Kidney (tissue), 14 donors: ENCODE data around the gene PABPN1. TPM values are rescaled to one million over a fixed set of nuclear protein-coding genes. Genes with fewer than 3 reads are reported as not detected.

ENCODE experiments used
- DNase-seq, 5 donors: peaks; one replicate each; pipeline ENCODE4 v3.0.0-alpha.2; 2013 to 2020
- FAIRE-seq: peaks from 2 replicates; lab custom pipeline; 2012; peaks lifted over from hg19 to GRCh38; lab: Jason Lieb, UNC
- H3K27ac ChIP-seq, 2 donors: one replicate each; pipeline ENCODE4 v1.7.0; 2013; ENCODE audit warnings: low read depth in 2 of 2, low read length in 2 of 2, inconsistent platforms in 1 of 2
- H3K27me3 ChIP-seq: one replicate; pipeline ENCODE4 v1.7.1; 2013; ENCODE audit warnings: low read length, inconsistent platforms; ENCODE audit not compliant: control insufficient read depth, insufficient read depth
- H3K36me3 ChIP-seq, 3 donors: one replicate each; pipeline versions ENCODE4 v1.7.0 to v1.7.1; 2013; ENCODE audit warnings: low read length in 3 of 3, control low read depth in 1 of 3, inconsistent platforms in 1 of 3; ENCODE audit not compliant: insufficient read depth in 3 of 3, control insufficient read depth in 2 of 3
- H3K4me1 ChIP-seq, 3 donors: one replicate each; pipeline versions ENCODE4 v1.7.0 to v1.7.1; 2013; ENCODE audit warnings: low read length in 3 of 3, inconsistent platforms in 1 of 3, low read depth in 1 of 3; ENCODE audit not compliant: control insufficient read depth in 2 of 3, insufficient read depth in 2 of 3
- H3K4me3 ChIP-seq, 3 donors: one replicate each; pipeline versions ENCODE4 v1.7.0 to v1.8.1; 2013; ENCODE audit warnings: low read length in 3 of 3, control low read depth in 1 of 3, inconsistent platforms in 1 of 3
- H3K9ac ChIP-seq, 3 donors: one replicate each; pipeline versions ENCODE4 v1.7.0 to v1.7.1; 2013; ENCODE audit warnings: low read length in 3 of 3, control low read depth in 1 of 3, inconsistent platforms in 1 of 3
- H3K9me3 ChIP-seq, 3 donors: one replicate each; pipeline versions ENCODE4 v1.7.0 to v1.7.1; 2013; ENCODE audit warnings: low read length in 3 of 3, control low read depth in 1 of 3, inconsistent platforms in 1 of 3; ENCODE audit not compliant: control insufficient read depth in 2 of 3, insufficient read depth in 1 of 3
- intact Hi-C: fragments of 100-400 bp; cut with DNase I; formaldehyde crosslinking; loops from one replicate; pipeline ENCODE4 v1.11.1; 2022
- polyA plus RNA-seq: library from polyadenylated mRNA; stranded (reverse); fragments of 350-450 nt; fragmentation: Illumina TruSeq; extraction: RNeasy Lipid Tissue Mini Kit (QIAGEN cat#74804); gene quantifications from one replicate; pipeline ENCODE4 v1.2.3, GENCODE V29; 2014; ENCODE audit warnings: low read depth, low replicate concordance; ENCODE audit not compliant: insufficient read depth
- total RNA-seq: library from RNA; stranded (reverse); fragmentation: NEBNext Ultra II Directional; extraction: Animal tissue kit (Norgen Biotek cat#: 25700); gene quantifications from one replicate; pipeline ENCODE4 v1.2.1, GENCODE V29; 2021
- TF ChIP-seq, protein P1 (sequence below): IDR thresholded peaks from 3 replicates; pipeline ENCODE4 v1.5.1; 2012; ENCODE audit warnings: mild to moderate bottlenecking, moderate library complexity, borderline replicate concordance; ENCODE audit not compliant: insufficient read depth; ENCODE audit errors: extremely low read depth
- donor health status: control.
- donor health status: control.
- donor health status: control.
- donor health status: control.
- donor health status: control.
- donor health status: DM: yes; HTN: yes; CAD: no.
- donor health status: Normal renal cell carcinoma (clear cell type).

The PABPN1 gene
- total and polyA plus RNA-seq, 2 donors from 2014 or later = 140 to 145 TPM

- Histone ChIP-seq H3K4me3 (peak overlapping the region; percentile 1 to 67 (median 51)), H3K4me1 (peaks cover 0 to 5% (median 3%) of the 10 kb centered on the region in 3 donors), H3K36me3 (no peaks in the 10 kb centered on the region), H3K27ac (peak overlapping the region in 1 of 2 donors; percentile 72), H3K9me3 (no peaks in the 10 kb centered on the region), H3K27me3 (no peaks in the 10 kb centered on the region), H3K9ac (peak overlapping the region; percentile 6 to 60 (median 40))
- FAIRE-seq (no peak), DNase-seq (peak; percentile 48 to 74 (median 65))
- intact Hi-C loops = no loop called here
- TF ChIP-seq, protein P1, sequence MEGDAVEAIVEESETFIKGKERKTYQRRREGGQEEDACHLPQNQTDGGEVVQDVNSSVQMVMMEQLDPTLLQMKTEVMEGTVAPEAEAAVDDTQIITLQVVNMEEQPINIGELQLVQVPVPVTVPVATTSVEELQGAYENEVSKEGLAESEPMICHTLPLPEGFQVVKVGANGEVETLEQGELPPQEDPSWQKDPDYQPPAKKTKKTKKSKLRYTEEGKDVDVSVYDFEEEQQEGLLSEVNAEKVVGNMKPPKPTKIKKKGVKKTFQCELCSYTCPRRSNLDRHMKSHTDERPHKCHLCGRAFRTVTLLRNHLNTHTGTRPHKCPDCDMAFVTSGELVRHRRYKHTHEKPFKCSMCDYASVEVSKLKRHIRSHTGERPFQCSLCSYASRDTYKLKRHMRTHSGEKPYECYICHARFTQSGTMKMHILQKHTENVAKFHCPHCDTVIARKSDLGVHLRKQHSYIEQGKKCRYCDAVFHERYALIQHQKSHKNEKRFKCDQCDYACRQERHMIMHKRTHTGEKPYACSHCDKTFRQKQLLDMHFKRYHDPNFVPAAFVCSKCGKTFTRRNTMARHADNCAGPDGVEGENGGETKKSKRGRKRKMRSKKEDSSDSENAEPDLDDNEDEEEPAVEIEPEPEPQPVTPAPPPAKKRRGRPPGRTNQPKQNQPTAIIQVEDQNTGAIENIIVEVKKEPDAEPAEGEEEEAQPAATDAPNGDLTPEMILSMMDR = no peak
Measured at GRCh38 chr14:23364164-23365035, 43.1 kb downstream of the PABPN1 start.

- DNase-seq = peak; percentile 33 to 81 (median 62)
- H3K36me3 ChIP-seq = no peaks in the 10 kb centered on the region
- TF ChIP-seq, protein P1 = no peak
- H3K9ac ChIP-seq = peak within 1 kb of the TSS; percentile 29 to 60 (median 55)
- FAIRE-seq = no peak
- H3K9me3 ChIP-seq = no peaks in the 10 kb centered on the region
- peak within 1 kb of the TSS; percentile 64 to 76 for H3K27ac ChIP-seq
- intact Hi-C loops = no loop called here
- peak within 1 kb of the TSS; percentile 1 to 67 (median 55) for H3K4me3 ChIP-seq
- no peaks in the 10 kb centered on the region for H3K27me3 ChIP-seq
- peaks cover 0 to 5% (median 3%) of the 10 kb centered on the region in 3 donors for H3K4me1 ChIP-seq
Measured at GRCh38 chr14:23365036-23365731, 43.9 kb downstream of the PABPN1 start, which contains the start of gene EFS. Gene EFS (minus strand): TSS chr14:23365172. CDS start chr14:23365025, 147 bp downstream.

DNA sequence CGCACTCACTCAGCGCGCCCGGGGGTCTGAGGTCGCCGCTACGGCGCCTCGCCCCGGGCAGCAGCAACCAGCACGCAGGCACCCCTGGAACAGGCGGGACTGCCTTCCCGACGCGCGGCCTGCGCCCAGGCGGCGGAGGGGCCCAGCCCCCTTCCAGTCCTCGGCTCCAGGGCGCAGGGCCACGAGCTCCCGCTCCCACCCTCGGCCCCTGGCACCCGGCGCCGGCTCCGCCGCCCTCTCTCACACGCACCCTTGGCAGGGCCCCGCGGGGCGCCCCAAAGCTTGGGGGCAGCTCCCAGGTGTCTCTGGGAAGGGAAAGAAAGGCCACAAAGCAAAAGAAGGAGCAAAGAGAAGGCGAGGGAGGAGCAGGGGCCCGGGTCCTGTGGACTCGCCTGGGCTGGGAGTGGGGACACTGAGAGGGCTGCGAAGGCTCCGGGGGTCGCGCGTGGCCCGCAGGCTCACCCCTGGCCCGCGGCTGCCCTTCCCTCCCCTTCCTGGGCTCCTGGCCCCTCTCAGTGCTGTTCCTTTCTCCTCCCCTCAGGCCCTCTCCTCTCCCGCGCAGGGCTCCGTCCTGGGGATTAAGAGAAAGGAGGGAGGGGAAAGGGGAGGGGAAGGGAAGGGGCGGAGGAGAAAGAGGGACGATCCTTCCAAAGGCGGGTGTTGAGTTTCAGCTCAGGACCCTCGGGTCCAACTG lies 44.6 kb downstream of the PABPN1 start:
- Histone ChIP-seq H3K4me3 (peak overlapping the region in 2 of 3 donors; percentile 46 to 55), H3K4me1 (peaks cover 0 to 5% (median 3%) of the 10 kb centered on the region in 3 donors), H3K36me3 (no peaks in the 10 kb centered on the region), H3K9ac (peak overlapping the region in 2 of 3 donors; percentile 29 to 55), H3K27ac (peak overlapping the region; percentile 64 to 76), H3K9me3 (no peaks in the 10 kb centered on the region), H3K27me3 (no peaks in the 10 kb centered on the region)
- intact Hi-C loops = no loop called here
- DNase-seq (peak in 3 of 5 donors; percentile 70 to 98 (median 81)), FAIRE-seq (no peak)
- TF ChIP-seq, protein P1 = no peak
